ENCODE results near the gene SYT5. TPM values are rescaled to one million over a fixed set of nuclear protein-coding genes. Genes with fewer than 3 reads are reported as not detected.

SYT5 gene
- total RNA-seq, 1 donor from 2014 or later: 23.7 TPM

- H3K4me3 Mint-ChIP-seq (ENCODE audit: unreplicated experiment): peak overlapping the region; percentile 35
- no peaks in the 10 kb centered on the region for H3K36me3 Mint-ChIP-seq (ENCODE audit: unreplicated experiment)
- H3K27me3 Mint-ChIP-seq (ENCODE audit: unreplicated experiment): peaks cover 29% of the 10 kb centered on the region
- DNase-seq: no peak
- peaks cover 8% of the 10 kb centered on the region for H3K4me1 Mint-ChIP-seq (ENCODE audit: low read depth, unreplicated experiment)
- peaks cover 9% of the 10 kb centered on the region for H3K9me3 Mint-ChIP-seq (ENCODE audit: unreplicated experiment)
- no peak for TF ChIP-seq CTCF (IDR thresholded peaks at IDR 0.05; ENCODE audit: partially characterized antibody, unreplicated experiment)
- no peak overlapping the region for H3K27ac Mint-ChIP-seq (ENCODE audit: unreplicated experiment)
Measured at GRCh38 chr19:55171440-55171839, 8.6 kb downstream of the SYT5 start.

GRCh38 chr19:55169136-55169535 is 11.0 kb downstream of the SYT5 start:
- no peak for TF ChIP-seq CTCF (IDR thresholded peaks at IDR 0.05; ENCODE audit: partially characterized antibody, unreplicated experiment)
- H3K9me3 Mint-ChIP-seq (ENCODE audit: unreplicated experiment): peaks cover 7% of the 10 kb centered on the region
- peaks cover 27% of the 10 kb centered on the region for H3K27me3 Mint-ChIP-seq (ENCODE audit: unreplicated experiment)
- H3K4me1 Mint-ChIP-seq (ENCODE audit: low read depth, unreplicated experiment): peaks cover 8% of the 10 kb centered on the region
- no peak overlapping the region for H3K4me3 Mint-ChIP-seq (ENCODE audit: unreplicated experiment)
- H3K27ac Mint-ChIP-seq (ENCODE audit: unreplicated experiment): no peak overlapping the region
- H3K36me3 Mint-ChIP-seq (ENCODE audit: unreplicated experiment): no peaks in the 10 kb centered on the region
- DNase-seq: no peak

GRCh38 chr19:55166530-55167268 is 13.4 kb downstream of the SYT5 start, which contains the start of gene DNAAF3:
TSS of gene DNAAF3 (minus strand) at chr19:55166613. CDS start at chr19:55166413, 200 bp downstream.
- H3K27ac Mint-ChIP-seq (ENCODE audit: unreplicated experiment): peak within 1 kb of the TSS; percentile 86
- H3K4me3 Mint-ChIP-seq (ENCODE audit: unreplicated experiment): peak within 1 kb of the TSS; percentile 99
- peaks cover 17% of the 10 kb centered on the region for H3K27me3 Mint-ChIP-seq (ENCODE audit: unreplicated experiment)
- no peak for TF ChIP-seq CTCF (IDR thresholded peaks at IDR 0.05; ENCODE audit: partially characterized antibody, unreplicated experiment)
- no peaks in the 10 kb centered on the region for H3K36me3 Mint-ChIP-seq (ENCODE audit: unreplicated experiment)
- peaks cover 3% of the 10 kb centered on the region for H3K9me3 Mint-ChIP-seq (ENCODE audit: unreplicated experiment)
- DNase-seq: peak; percentile 98
- H3K4me1 Mint-ChIP-seq (ENCODE audit: low read depth, unreplicated experiment): no peaks in the 10 kb centered on the region

GRCh38 chr19:55165952-55166529 is 14.0 kb downstream of the SYT5 start:
- peak; percentile 29 for TF ChIP-seq CTCF (IDR thresholded peaks at IDR 0.05; ENCODE audit: partially characterized antibody, unreplicated experiment)
- H3K4me3 Mint-ChIP-seq (ENCODE audit: unreplicated experiment): peak overlapping the region; percentile 99
- peak; percentile 88 for DNase-seq
- H3K9me3 Mint-ChIP-seq (ENCODE audit: unreplicated experiment): peaks cover 3% of the 10 kb centered on the region
- no peaks in the 10 kb centered on the region for H3K4me1 Mint-ChIP-seq (ENCODE audit: low read depth, unreplicated experiment)
- peaks cover 17% of the 10 kb centered on the region for H3K27me3 Mint-ChIP-seq (ENCODE audit: unreplicated experiment)
- no peaks in the 10 kb centered on the region for H3K36me3 Mint-ChIP-seq (ENCODE audit: unreplicated experiment)
- peak overlapping the region; percentile 86 for H3K27ac Mint-ChIP-seq (ENCODE audit: unreplicated experiment)

Data from glutamatergic neuron (in vitro differentiated cells).